GM12875 (cell line): ENCODE results near the gene GPANK1.

ENCODE experiments used
- H3K4me3 ChIP-seq: one replicate; pipeline ENCODE4 v1.5.1; 2011; ENCODE audit warnings: low read depth, low read length, control low read depth
- CTCF ChIP-seq: IDR thresholded peaks from 2 replicates; pipeline ENCODE4 v1.5.1; 2011; ENCODE audit warnings: low read depth, mild to moderate bottlenecking, control low read depth, inconsistent platforms, low read length, moderate library complexity, borderline replicate concordance; ENCODE audit not compliant: insufficient read depth

Gene GPANK1

GRCh38 chr6:31708224-31708623 is 43.4 kb upstream of the GPANK1 start:
- TF ChIP-seq CTCF: no peak

GRCh38 chr6:31707701-31708100 is 42.9 kb upstream of the GPANK1 start:
- H3K4me3 ChIP-seq: no peak overlapping the region
- no peak for TF ChIP-seq CTCF

More at GRCh38 chr6:31708224-31708623, 43.4 kb upstream of the GPANK1 start:
- no peak overlapping the region for H3K4me3 ChIP-seq

GRCh38 chr6:31706599-31706998 is 41.8 kb upstream of the GPANK1 start, which contains the start of gene LY6G6F:
Gene LY6G6F, plus strand, starts transcription at chr6:31706866. Its CDS starts 41 bp downstream, at chr6:31706907.
- TF ChIP-seq CTCF: no peak
- no peak within 1 kb of the TSS for H3K4me3 ChIP-seq

GRCh38 chr6:31705931-31706330 is 41.1 kb upstream of the GPANK1 start:
- no peak for TF ChIP-seq CTCF

GRCh38 chr6:31702819-31703716 is 38.3 kb upstream of the GPANK1 start, which contains the start of gene ABHD16A:
Gene ABHD16A, minus strand, starts transcription at chr6:31703324. Its CDS starts 43 bp downstream, at chr6:31703281.
- peak within 1 kb of the TSS; percentile 62 for H3K4me3 ChIP-seq
- no peak for TF ChIP-seq CTCF

More at GRCh38 chr6:31705931-31706330, 41.1 kb upstream of the GPANK1 start:
- H3K4me3 ChIP-seq: no peak overlapping the region

GRCh38 chr6:31702405-31702818 is 37.6 kb upstream of the GPANK1 start:
- TF ChIP-seq CTCF: no peak
- peak overlapping the region; percentile 62 for H3K4me3 ChIP-seq

GRCh38 chr6:31701666-31702404 is 37.0 kb upstream of the GPANK1 start:
- TF ChIP-seq CTCF: no peak
- peak overlapping the region; percentile 62 for H3K4me3 ChIP-seq
